Activated CD8-positive, alpha-beta memory T cell treated with anti-CD3 and anti-CD28 coated beads, Interleukin-2, amount 10 ng/mL, durations not matched to agents 7 days and 5 days (primary cell): Measurements from ENCODE around the gene CHST5. TPM values are rescaled to one million over a fixed set of nuclear protein-coding genes. Genes with fewer than 3 reads are reported as not detected.
"Not testable (repeated sequence)": the region's sequence is repeated elsewhere in the genome, so short reads cannot be mapped to it uniquely, and the experiment has no call there.

Experiments
- ATAC-seq: fragments of 150-1000 bp; cut with Tn5 transposase; one replicate; pipeline ENCODE4 v1.10.0; 2021; ENCODE audit warnings: moderate library complexity
- CTCF ChIA-PET: fragments of 350-600 bp; sonication (Branson Sonifier 250); formaldehyde crosslinking; loops from one replicate; lab custom pipeline; 2021; ENCODE audit warnings: antibody characterized with exemption; lab: Charles Lee
- DNase-seq: peaks from one replicate; pipeline ENCODE4 v3.0.0-alpha.2; 2020
- H3K27ac Mint-ChIP-seq: one replicate; pipeline ENCODE4 v1.8.0; 2021; ENCODE audit warnings: mild to moderate bottlenecking, mixed read lengths
- H3K27me3 Mint-ChIP-seq: one replicate; pipeline ENCODE4 v1.8.0; 2021; ENCODE audit warnings: mixed read lengths
- H3K36me3 Mint-ChIP-seq: one replicate; pipeline ENCODE4 v1.8.0; 2021; ENCODE audit warnings: mild to moderate bottlenecking, mixed read lengths
- H3K4me1 Mint-ChIP-seq: one replicate; pipeline ENCODE4 v1.8.0; 2021; ENCODE audit warnings: mixed read lengths
- H3K4me3 Mint-ChIP-seq: one replicate; pipeline ENCODE4 v1.8.0; 2021; ENCODE audit warnings: mild to moderate bottlenecking, moderate library complexity, mixed read lengths
- H3K9me3 Mint-ChIP-seq: one replicate; pipeline ENCODE4 v1.8.0; 2022; ENCODE audit warnings: low read depth, mixed read lengths
- total RNA-seq, 2 experiments: library from RNA; stranded (reverse); gene quantifications; one replicate each; pipeline ENCODE4 v1.2.3, GENCODE V29; 2021

CHST5 gene
- total RNA-seq, 2 experiments from 2014 or later, result 0.14 TPM; not detected in 1

- Mint-ChIP-seq H3K27ac (no peak overlapping the region), H3K4me1 (no peaks in the 10 kb centered on the region), H3K27me3 (no peaks in the 10 kb centered on the region), H3K9me3 (no peaks in the 10 kb centered on the region), H3K36me3 (no peaks in the 10 kb centered on the region), H3K4me3 (no peak overlapping the region)
- CTCF ChIA-PET, result no interaction called here
- ATAC-seq, result no peak
- no peak for DNase-seq
These were observed 9.7 kb downstream of the CHST5 start for GRCh38 chr16:75526032-75526790.

DNA sequence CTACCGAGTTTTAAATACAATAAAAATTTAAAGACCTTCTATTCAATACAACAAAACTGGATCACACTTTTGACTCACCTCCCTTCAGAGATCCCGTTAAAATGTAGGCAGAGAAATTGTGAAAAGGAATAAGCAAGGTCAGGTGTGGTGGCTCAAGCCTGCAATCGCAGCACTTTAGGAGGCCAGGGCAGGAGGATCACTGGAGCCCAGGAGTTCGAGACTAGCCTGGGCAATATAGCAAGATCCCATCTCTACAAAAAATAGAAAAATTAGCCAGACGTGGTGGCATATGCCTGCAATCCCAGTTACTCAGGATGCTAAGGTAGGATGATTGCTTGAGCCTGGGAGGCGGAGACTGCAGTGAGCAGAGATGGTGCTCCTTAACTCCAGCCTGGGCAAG, 16.7 kb downstream of the CHST5 start:
- ATAC-seq (no peak), DNase-seq (no peak)
- CTCF ChIA-PET, result interaction anchor here (1.1 to 3.7 kb wide), 6 partner anchors 12 to 137 kb away, joined by 3 to 19 read pairs (median 4); partner anchors contain the start of gene GABARAPL2
- no peak overlapping the region for H3K27ac Mint-ChIP-seq
- H3K27me3 Mint-ChIP-seq, result peaks cover 4% of the 10 kb centered on the region
- peaks cover 9% of the 10 kb centered on the region for H3K4me1 Mint-ChIP-seq
- H3K9me3 Mint-ChIP-seq, result no peaks in the 10 kb centered on the region
- no peaks in the 10 kb centered on the region for H3K36me3 Mint-ChIP-seq
- no peak overlapping the region for H3K4me3 Mint-ChIP-seq

- CTCF ChIA-PET, result interaction anchor here (0.8 to 3.7 kb wide), 35 partner anchors 9 to 317 kb away, joined by 3 to 24 read pairs (median 6); partner anchors contain the start of genes ADAT1, CFDP1, CHST6 and GABARAPL2
- H3K27ac Mint-ChIP-seq, result peak overlapping the region; percentile 29
- not testable (repeated sequence) for H3K4me1 Mint-ChIP-seq, H3K9me3 Mint-ChIP-seq, H3K27me3 Mint-ChIP-seq, H3K36me3 Mint-ChIP-seq
- DNase-seq, result peak; percentile 42
- peak overlapping the region; percentile 86 for H3K4me3 Mint-ChIP-seq
- ATAC-seq, result peak; percentile 35
These were observed 19.5 kb downstream of the CHST5 start for GRCh38 chr16:75516189-75516966.

GRCh38 chr16:75514296-75514695, 21.6 kb downstream of the CHST5 start:
- H3K4me1 Mint-ChIP-seq, result peaks cover 9% of the 10 kb centered on the region
- H3K4me3 Mint-ChIP-seq, result no peak overlapping the region
- ATAC-seq (no peak), DNase-seq (no peak)
- peaks cover 4% of the 10 kb centered on the region for H3K27me3 Mint-ChIP-seq
- no peaks in the 10 kb centered on the region for H3K36me3 Mint-ChIP-seq
- no peaks in the 10 kb centered on the region for H3K9me3 Mint-ChIP-seq
- no peak overlapping the region for H3K27ac Mint-ChIP-seq
- CTCF ChIA-PET, result interaction anchor here (3.7 kb wide), 1 partner anchor 49 kb away, joined by 24 read pairs; the partner anchor contains the start of gene TMEM170A

GRCh38 chr16:75506574-75506973, 29.3 kb downstream of the CHST5 start:
- H3K4me1 Mint-ChIP-seq, result no peaks in the 10 kb centered on the region
- DNase-seq (no peak), ATAC-seq (no peak)
- H3K27me3 Mint-ChIP-seq, result peaks cover 20% of the 10 kb centered on the region
- H3K4me3 Mint-ChIP-seq, result no peak overlapping the region
- no peaks in the 10 kb centered on the region for H3K9me3 Mint-ChIP-seq
- no peak overlapping the region for H3K27ac Mint-ChIP-seq
- H3K36me3 Mint-ChIP-seq, result no peaks in the 10 kb centered on the region
- CTCF ChIA-PET, result interaction anchor here (0.9 kb wide), 1 partner anchor 10 kb away, joined by 5 read pairs; no protein-coding TSS in a partner anchor

GRCh38 chr16:75506107-75506506, 29.8 kb downstream of the CHST5 start:
- Mint-ChIP-seq H3K4me1 (no peaks in the 10 kb centered on the region), H3K36me3 (no peaks in the 10 kb centered on the region), H3K27ac (no peak overlapping the region), H3K4me3 (no peak overlapping the region), H3K27me3 (peaks cover 20% of the 10 kb centered on the region), H3K9me3 (no peaks in the 10 kb centered on the region)
- ATAC-seq, result no peak
- DNase-seq, result no peak
- CTCF ChIA-PET, result interaction anchor here (0.9 kb wide), 1 partner anchor 11 kb away, joined by 5 read pairs; no protein-coding TSS in a partner anchor

DNA sequence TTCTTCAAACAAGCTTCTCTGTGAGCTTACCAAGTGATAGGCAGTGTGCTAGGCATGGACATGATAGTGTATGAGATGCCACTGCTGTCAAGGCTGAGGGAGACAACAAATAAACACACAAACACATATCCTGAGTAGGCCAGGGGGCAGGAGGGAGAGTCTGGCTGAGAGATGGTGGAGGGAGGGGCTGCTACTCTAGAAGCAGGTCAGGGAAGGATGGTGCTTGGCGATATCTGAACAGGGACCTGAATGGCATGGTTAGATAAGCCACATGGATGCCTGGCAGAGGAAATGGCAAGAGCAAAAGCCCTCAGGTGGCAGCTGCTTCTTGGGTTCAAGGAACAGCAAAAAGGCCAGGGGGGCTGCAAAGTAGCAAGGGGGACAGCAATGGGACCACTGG, 32.1 kb downstream of the CHST5 start:
- Mint-ChIP-seq H3K4me1 (no peaks in the 10 kb centered on the region), H3K27ac (no peak overlapping the region), H3K36me3 (no peaks in the 10 kb centered on the region), H3K4me3 (no peak overlapping the region), H3K9me3 (no peaks in the 10 kb centered on the region), H3K27me3 (peaks cover 20% of the 10 kb centered on the region)
- CTCF ChIA-PET, result no interaction called here
- ATAC-seq, result no peak
- no peak for DNase-seq

DNA sequence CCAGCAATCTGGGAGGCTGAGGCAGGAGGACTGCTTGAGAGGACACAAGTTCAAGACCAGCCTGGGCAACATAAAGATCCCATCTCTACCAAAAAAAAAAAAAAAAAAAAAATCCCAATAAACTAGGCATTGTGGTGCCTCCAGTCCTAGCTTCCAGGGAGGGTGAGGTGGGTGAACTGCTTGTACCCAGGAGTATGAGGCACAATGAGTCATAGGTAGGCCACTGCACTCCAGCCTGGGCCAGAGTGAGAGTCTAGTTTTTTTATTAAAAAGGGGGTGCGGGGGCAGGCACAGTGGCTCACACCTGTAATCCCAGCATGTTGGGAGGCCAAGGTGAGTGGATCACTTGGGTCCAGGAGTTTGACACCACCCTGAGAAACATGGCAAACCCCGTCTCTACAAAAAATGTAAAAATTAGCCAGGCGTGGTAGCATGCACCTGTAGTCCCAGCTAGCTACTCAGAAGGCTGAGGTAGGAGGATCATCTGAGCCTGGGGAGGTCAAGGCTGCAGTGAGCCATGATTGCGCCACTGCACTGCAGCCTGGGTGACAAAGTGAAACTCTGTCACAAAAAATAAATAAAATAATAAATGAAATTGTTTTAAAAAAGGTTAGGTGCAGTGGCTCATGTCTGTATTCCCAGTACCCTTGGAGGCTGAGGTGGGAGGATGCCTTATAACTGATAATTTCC, 32.8 kb downstream of the CHST5 start:
- Mint-ChIP-seq H3K4me1 (no peaks in the 10 kb centered on the region), H3K9me3 (no peaks in the 10 kb centered on the region), H3K4me3 (no peak overlapping the region), H3K36me3 (no peaks in the 10 kb centered on the region), H3K27ac (no peak overlapping the region), H3K27me3 (peaks cover 19% of the 10 kb centered on the region)
- CTCF ChIA-PET, result interaction anchor here (1.3 kb wide), 1 partner anchor 14 kb away, joined by 3 read pairs; no protein-coding TSS in a partner anchor
- DNase-seq (no peak), ATAC-seq (no peak)

- ATAC-seq, DNase-seq, H3K27ac Mint-ChIP-seq, H3K4me3 Mint-ChIP-seq, H3K9me3 Mint-ChIP-seq, CTCF ChIA-PET, H3K4me1 Mint-ChIP-seq, H3K36me3 Mint-ChIP-seq: not testable (repeated sequence)
- peaks cover 18% of the 10 kb centered on the region for H3K27me3 Mint-ChIP-seq
These were observed 34.1 kb downstream of the CHST5 start for GRCh38 chr16:75501820-75502219.

GRCh38 chr16:75501359-75501758, 34.5 kb downstream of the CHST5 start:
- Mint-ChIP-seq H3K9me3 (no peaks in the 10 kb centered on the region), H3K4me1 (no peaks in the 10 kb centered on the region)
- no peak for ATAC-seq

DNA sequence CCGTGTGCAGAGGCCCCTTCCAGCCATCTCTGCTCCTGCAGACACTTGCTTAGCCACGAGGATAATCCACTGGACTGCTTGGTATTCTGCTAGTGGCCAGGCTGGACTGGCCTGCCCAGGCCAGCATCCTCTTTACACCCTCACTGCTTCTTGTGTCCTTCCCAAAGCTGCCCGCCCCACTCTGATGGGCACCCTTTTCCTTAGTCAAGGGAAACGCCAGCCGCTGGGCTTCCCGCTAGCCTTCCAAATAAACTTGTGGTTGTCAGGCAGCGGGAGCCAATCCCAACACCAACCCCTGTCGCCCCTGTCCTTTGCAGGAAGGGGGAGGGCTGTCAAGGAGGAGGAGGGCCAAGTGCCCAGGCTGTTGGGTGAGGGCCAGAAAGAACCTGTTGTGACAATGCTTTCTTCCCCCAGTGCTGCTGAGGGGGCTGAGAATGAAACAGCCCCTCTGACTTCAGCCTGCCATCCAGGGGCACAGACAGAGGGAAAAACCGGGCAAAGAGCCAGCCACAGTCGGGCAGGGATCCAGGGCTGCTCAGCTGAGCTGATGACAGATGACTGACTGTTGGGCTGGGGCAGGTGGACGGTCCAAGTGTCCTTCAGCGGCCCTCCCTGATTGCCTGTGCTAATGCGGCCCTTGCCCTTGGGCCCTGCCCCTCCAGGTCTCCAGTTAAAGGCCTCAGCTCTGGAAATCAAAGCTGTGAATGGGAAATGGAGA, 37.1 kb downstream of the CHST5 start:
- DNase-seq, H3K9me3 Mint-ChIP-seq, H3K4me3 Mint-ChIP-seq, H3K4me1 Mint-ChIP-seq, CTCF ChIA-PET, H3K27ac Mint-ChIP-seq, ATAC-seq, H3K36me3 Mint-ChIP-seq: not testable (repeated sequence)
- peaks cover 23% of the 10 kb centered on the region for H3K27me3 Mint-ChIP-seq

More at GRCh38 chr16:75501359-75501758, 34.5 kb downstream of the CHST5 start:
- Mint-ChIP-seq H3K4me3 (no peak overlapping the region), H3K27ac (no peak overlapping the region), H3K36me3 (no peaks in the 10 kb centered on the region), H3K27me3 (peaks cover 17% of the 10 kb centered on the region)
- CTCF ChIA-PET, result no interaction called here
- no peak for DNase-seq

DNA sequence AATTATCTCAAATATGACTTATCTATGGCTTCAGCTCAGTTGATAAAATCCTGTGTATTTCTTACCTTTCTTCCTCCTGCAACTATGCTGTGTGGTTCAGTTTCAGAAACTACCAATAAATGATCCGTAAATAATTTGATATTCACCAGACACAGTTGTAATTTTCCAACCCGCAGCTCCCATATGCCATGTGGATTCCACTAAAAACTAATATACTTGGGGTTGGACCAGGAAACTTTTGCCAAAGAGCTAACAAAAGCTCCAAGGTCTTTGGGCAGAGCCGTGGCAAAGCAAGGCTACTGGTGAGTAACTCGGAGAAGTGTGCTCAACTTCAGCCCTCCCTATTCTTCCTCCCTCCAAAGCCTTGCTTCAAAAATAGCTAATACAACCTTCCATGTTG, 38.4 kb downstream of the CHST5 start:
- H3K36me3 Mint-ChIP-seq, result no peaks in the 10 kb centered on the region
- peaks cover 32% of the 10 kb centered on the region for H3K27me3 Mint-ChIP-seq
- DNase-seq, result no peak
- no peak overlapping the region for H3K27ac Mint-ChIP-seq
- peaks cover 7% of the 10 kb centered on the region for H3K4me1 Mint-ChIP-seq
- CTCF ChIA-PET, result interaction anchor here (1.2 to 1.7 kb wide), 2 partner anchors 20 to 32 kb away, joined by 5 to 6 read pairs; no protein-coding TSS in a partner anchor
- no peak for ATAC-seq
- no peak overlapping the region for H3K4me3 Mint-ChIP-seq
- H3K9me3 Mint-ChIP-seq, result no peaks in the 10 kb centered on the region
